Measurements from ENCODE around the gene RHOB. TPM values are rescaled to one million over a fixed set of nuclear protein-coding genes. Genes with fewer than 3 reads are reported as not detected.

RHOB gene
- total RNA-seq, 4 donors from 2014 or later = 1,174 to 1,482 (median 1,322) TPM

DNA sequence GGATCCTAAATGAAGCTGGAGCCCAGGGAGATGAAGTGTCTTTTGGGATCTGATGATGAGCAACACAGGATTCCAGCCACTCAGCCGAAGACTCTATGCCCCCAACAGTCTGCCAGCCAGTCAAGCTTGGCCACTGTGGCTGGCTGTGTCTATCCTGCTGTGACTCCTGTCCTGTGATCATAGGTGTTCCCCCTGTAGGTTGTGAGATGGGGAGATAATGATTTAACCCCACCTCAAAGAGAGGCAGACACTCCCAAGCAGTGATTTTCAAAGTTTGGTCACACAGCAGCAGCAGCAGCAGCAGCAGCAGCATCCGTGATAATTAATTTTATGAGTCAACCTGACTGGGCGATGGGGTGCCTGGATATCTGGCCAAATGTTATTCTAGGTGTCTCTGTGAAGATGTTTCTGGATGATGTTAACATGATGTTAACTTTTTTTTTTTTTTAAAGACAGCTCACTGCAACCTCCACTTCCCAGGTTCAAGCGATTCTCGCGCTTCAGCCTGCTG, 21.4 kb upstream of the RHOB start:
- WGBS, 2 donors (ENCODE audit: low coverage in 1 of 2) = 45 to 56% methylated on average over 3 to 5 of the region's 6 CpGs
- TF ChIP-seq POLR2AphosphoS5 (IDR thresholded peaks at IDR 0.05) (no peak), EP300 (IDR thresholded peaks at IDR 0.05) (no peak), POLR2A (IDR thresholded peaks at IDR 0.05) (no peak)
- TF ChIP-seq, protein P1, sequence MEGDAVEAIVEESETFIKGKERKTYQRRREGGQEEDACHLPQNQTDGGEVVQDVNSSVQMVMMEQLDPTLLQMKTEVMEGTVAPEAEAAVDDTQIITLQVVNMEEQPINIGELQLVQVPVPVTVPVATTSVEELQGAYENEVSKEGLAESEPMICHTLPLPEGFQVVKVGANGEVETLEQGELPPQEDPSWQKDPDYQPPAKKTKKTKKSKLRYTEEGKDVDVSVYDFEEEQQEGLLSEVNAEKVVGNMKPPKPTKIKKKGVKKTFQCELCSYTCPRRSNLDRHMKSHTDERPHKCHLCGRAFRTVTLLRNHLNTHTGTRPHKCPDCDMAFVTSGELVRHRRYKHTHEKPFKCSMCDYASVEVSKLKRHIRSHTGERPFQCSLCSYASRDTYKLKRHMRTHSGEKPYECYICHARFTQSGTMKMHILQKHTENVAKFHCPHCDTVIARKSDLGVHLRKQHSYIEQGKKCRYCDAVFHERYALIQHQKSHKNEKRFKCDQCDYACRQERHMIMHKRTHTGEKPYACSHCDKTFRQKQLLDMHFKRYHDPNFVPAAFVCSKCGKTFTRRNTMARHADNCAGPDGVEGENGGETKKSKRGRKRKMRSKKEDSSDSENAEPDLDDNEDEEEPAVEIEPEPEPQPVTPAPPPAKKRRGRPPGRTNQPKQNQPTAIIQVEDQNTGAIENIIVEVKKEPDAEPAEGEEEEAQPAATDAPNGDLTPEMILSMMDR (IDR thresholded peaks at IDR 0.05) = no peak
- H3K27ac ChIP-seq = peak overlapping the region in 2 of 4 donors; percentile 68 to 83
- no peaks in the 10 kb centered on the region for H3K27me3 ChIP-seq
- H3K4me1 ChIP-seq = peaks cover 0 to 62% (median 42%) of the 10 kb centered on the region in 3 donors
- H3K4me3 ChIP-seq = no peak overlapping the region
- no peak for ATAC-seq
- no peaks in the 10 kb centered on the region for H3K36me3 ChIP-seq
- no peaks in the 10 kb centered on the region for H3K9me3 ChIP-seq

DNA sequence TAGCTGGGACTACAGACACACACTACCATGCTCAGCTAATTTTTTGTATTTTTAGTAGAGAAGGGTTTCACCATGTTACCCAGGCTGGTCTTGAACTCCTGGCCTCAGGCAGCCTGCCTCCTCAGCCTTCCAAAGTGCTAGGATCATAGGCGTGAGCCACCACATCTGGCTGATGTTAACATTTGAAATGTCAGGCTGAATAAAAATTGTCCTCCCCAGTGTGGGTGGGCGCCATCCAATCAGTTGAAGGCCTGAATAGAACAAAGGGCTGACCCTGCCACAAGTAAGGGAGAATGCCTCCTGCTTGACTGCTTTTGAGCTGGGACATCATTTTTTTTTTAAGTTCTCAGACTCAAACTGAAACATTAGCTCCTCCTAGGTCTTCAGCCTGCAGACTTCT, 21.0 kb upstream of the RHOB start:
- Histone ChIP-seq H3K27me3 (no peaks in the 10 kb centered on the region), H3K4me3 (no peak overlapping the region), H3K9me3 (no peaks in the 10 kb centered on the region), H3K36me3 (no peaks in the 10 kb centered on the region), H3K4me1 (peaks cover 0 to 58% (median 42%) of the 10 kb centered on the region in 3 donors), H3K27ac (peak overlapping the region in 1 of 4 donors; percentile 83)
- no peak for ATAC-seq
- WGBS, 2 donors (ENCODE audit: low coverage in 1 of 2) = 83 to 100% methylated on average over 1 to 2 of the region's 2 CpGs
- TF ChIP-seq EP300 (IDR thresholded peaks at IDR 0.05) (no peak), POLR2AphosphoS5 (IDR thresholded peaks at IDR 0.05) (no peak), POLR2A (IDR thresholded peaks at IDR 0.05) (no peak)
- TF ChIP-seq, protein P1 (IDR thresholded peaks at IDR 0.05) = no peak

DNA sequence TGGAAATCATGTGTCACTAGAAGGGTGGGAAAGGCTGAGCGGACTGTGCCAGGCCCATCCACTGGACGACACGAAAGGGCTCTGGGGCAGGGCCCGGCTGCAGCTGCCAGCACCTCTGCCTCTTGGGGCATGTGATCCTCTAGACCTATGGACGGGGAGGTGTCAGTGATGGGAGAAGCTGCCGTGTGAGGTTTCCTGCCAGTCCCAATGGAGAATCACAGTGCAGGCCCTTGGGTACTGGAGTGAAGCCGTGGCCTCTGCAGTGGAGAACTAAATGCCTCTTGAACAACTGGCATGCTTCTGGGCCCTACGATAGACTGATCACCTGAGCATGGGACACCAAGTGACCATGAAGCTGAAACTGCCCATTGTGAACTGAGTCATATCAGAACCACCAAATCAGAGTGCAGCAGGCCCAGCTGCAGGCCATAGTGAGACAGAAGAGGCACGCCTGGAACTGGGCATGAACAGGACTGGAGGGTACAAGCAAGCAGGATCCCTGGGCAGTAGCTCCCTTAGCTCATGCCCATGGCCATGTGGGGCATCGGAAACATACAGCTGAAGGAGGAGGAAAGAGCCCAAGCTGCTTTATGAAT, 18.8 kb upstream of the RHOB start:
- WGBS, 2 donors (ENCODE audit: low coverage in 1 of 2) = 92 to 94% methylated on average over 2 to 5 of the region's 10 CpGs
- Histone ChIP-seq H3K27me3 (no peaks in the 10 kb centered on the region), H3K9me3 (no peaks in the 10 kb centered on the region), H3K36me3 (no peaks in the 10 kb centered on the region), H3K27ac (no peak overlapping the region), H3K4me1 (peaks cover 0 to 39% (median 24%) of the 10 kb centered on the region in 3 donors), H3K4me3 (no peak overlapping the region)
- TF ChIP-seq EP300 (IDR thresholded peaks at IDR 0.05) (no peak), POLR2AphosphoS5 (IDR thresholded peaks at IDR 0.05) (no peak), POLR2A (IDR thresholded peaks at IDR 0.05) (no peak)
- ATAC-seq = no peak

DNA sequence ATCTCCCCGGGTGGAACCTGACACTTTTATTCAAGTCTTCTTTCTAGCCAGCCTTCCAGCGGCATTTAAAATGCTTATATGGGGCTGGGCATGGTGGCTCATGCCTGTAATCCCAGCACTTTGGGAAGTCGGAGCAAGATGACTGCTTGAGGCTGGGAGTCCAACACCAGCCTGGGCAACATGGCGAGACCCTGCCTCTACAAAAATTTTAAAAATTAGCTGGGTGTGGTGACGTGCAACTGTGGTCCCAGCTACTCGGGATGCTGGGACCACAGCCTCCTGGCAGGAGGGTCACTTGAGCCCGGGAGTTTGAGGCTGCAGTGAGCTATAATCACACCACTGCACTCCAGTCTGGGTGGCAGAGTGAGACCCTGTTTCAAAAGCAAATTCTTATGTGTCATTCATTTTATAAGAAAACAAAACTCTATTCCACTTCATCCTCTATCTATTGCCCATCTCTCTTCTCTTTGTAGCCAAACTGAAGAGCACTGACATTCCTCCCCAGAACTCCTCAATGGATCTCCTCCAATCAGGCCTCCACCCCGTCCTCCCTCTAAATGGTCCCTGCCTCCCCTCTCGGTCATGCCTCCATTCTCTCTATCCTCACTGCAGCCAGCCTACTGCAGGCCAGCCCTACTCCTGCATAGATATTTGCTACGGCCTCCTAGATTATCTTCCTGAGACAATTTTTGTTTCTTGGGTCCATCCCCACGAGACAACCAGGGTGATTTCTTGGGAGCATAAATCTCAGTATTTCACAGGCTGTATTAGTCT, 18.0 kb upstream of the RHOB start:
- no peaks in the 10 kb centered on the region for H3K36me3 ChIP-seq
- H3K4me3 ChIP-seq = no peak overlapping the region
- peaks cover 0 to 37% (median 16%) of the 10 kb centered on the region in 3 donors for H3K4me1 ChIP-seq
- H3K9me3 ChIP-seq = no peaks in the 10 kb centered on the region
- peak overlapping the region in 3 of 4 donors; percentile 35 to 68 (median 66) for H3K27ac ChIP-seq
- WGBS, 2 donors (ENCODE audit: low coverage in 1 of 2) = 88 to 97% methylated on average over 6 to 8 of the region's 11 CpGs
- no peaks in the 10 kb centered on the region for H3K27me3 ChIP-seq
- no peak for TF ChIP-seq POLR2A (IDR thresholded peaks at IDR 0.05)
- TF ChIP-seq POLR2AphosphoS5 (IDR thresholded peaks at IDR 0.05) = no peak
- no peak for TF ChIP-seq EP300 (IDR thresholded peaks at IDR 0.05)
- TF ChIP-seq, protein P1 (IDR thresholded peaks at IDR 0.05) = no peak
- no peak for ATAC-seq

DNA sequence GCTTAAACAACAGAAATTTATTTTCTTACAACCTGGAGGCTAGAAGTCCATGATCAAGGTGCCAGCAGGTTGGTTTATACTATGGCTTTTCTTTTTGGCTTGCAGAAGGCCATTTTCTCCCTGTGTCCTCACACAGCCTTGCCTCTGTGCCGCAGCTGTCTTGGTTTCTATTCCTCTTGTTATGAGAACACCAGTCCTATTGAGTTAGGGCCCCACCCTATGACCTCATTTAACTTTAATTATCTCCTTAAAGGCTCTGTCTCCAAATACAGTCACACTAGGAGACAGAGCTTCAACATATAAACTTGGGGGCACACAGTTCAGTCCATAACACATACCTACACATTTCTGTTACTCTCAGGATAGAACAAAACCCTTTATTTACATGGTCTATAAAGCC, 17.3 kb upstream of the RHOB start:
- ATAC-seq = peak; percentile 76
- 27 to 43% methylated on average over 1 of the region's 1 CpG for WGBS, 2 donors (ENCODE audit: low coverage in 1 of 2)
- no peaks in the 10 kb centered on the region for H3K36me3 ChIP-seq
- H3K27me3 ChIP-seq = no peaks in the 10 kb centered on the region
- no peak overlapping the region for H3K4me3 ChIP-seq
- no peaks in the 10 kb centered on the region for H3K9me3 ChIP-seq
- H3K4me1 ChIP-seq = peaks cover 0 to 34% (median 15%) of the 10 kb centered on the region in 3 donors
- no peak for TF ChIP-seq POLR2AphosphoS5 (IDR thresholded peaks at IDR 0.05)
- TF ChIP-seq POLR2A (IDR thresholded peaks at IDR 0.05) = no peak
- TF ChIP-seq, protein P1 (IDR thresholded peaks at IDR 0.05) = no peak
- no peak for TF ChIP-seq EP300 (IDR thresholded peaks at IDR 0.05)
- peak overlapping the region in 3 of 4 donors; percentile 35 to 68 (median 66) for H3K27ac ChIP-seq
